Stimulated activated CD4-positive, alpha-beta T cell treated with anti-CD3 and anti-CD28 coated beads, TNF-alpha, amount 100 ng/mL, for 48 hours (primary cell): ENCODE results near the gene MAN1A1.

Experiments
- DNase-seq, 3 donors: peaks; one replicate each; pipeline ENCODE4 v3.0.0-alpha.2; 2020; ENCODE audit warnings: low read depth in 3 of 3

Gene MAN1A1

GRCh38 chr6:119196715-119197114, 152.8 kb downstream of the MAN1A1 start:
- DNase-seq, result no peak

GRCh38 chr6:119195848-119196247, 153.7 kb downstream of the MAN1A1 start:
- no peak for DNase-seq

- DNase-seq, result no peak
Observed at GRCh38 chr6:119195204-119195603, 154.4 kb downstream of the MAN1A1 start.

- DNase-seq, result no peak
Observed at GRCh38 chr6:119193707-119194106, 155.9 kb downstream of the MAN1A1 start.

GRCh38 chr6:119192200-119192599, 157.4 kb downstream of the MAN1A1 start:
- DNase-seq, result no peak

DNA sequence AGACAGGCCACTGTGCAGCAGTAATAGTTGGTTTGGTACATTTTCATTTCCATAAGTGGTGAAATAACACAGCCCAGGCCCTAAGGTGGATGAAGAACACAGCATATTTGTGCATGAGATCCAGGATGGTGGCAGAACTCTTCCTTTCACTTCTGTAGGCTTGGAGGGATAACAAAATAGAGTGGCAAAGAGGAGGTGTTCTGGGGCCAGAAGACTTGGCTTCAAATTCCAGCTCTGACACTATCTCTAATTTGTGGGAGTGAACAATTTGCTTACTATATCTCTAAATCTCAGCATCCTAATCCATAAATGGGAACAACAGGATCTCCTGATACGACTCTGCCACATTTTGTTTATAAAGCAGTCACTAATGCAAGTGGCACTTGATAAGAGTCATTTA, 159.4 kb downstream of the MAN1A1 start:
- no peak for DNase-seq

GRCh38 chr6:119189498-119189897, 160.1 kb downstream of the MAN1A1 start:
- no peak for DNase-seq

GRCh38 chr6:119187596-119187995, 162.0 kb downstream of the MAN1A1 start:
- DNase-seq, result no peak

GRCh38 chr6:119186490-119186889, 163.1 kb downstream of the MAN1A1 start:
- no peak for DNase-seq

GRCh38 chr6:119184008-119184648, 165.4 kb downstream of the MAN1A1 start:
- no peak for DNase-seq

DNA sequence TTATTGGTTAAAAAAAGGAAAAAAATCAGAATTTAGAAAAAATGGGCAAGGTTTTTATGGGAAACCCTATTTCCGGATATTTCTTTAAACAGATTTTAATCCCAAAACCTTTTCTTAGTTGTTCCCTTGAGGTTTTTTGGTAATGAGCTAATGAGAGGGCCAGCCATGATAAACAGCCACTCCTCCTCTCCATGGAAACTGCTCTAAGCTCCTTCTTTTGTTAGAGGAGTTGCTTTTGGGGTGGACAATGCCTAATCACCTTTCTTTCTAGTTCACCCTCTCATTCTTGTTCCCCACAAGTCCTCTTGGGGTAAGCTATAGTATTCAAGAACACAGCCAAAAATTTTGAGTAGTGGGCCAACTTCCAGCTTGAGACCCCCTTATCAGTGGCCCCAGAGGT, 166.1 kb downstream of the MAN1A1 start:
- no peak for DNase-seq

- no peak for DNase-seq
Observed at GRCh38 chr6:119182875-119183274, 166.7 kb downstream of the MAN1A1 start.

DNA sequence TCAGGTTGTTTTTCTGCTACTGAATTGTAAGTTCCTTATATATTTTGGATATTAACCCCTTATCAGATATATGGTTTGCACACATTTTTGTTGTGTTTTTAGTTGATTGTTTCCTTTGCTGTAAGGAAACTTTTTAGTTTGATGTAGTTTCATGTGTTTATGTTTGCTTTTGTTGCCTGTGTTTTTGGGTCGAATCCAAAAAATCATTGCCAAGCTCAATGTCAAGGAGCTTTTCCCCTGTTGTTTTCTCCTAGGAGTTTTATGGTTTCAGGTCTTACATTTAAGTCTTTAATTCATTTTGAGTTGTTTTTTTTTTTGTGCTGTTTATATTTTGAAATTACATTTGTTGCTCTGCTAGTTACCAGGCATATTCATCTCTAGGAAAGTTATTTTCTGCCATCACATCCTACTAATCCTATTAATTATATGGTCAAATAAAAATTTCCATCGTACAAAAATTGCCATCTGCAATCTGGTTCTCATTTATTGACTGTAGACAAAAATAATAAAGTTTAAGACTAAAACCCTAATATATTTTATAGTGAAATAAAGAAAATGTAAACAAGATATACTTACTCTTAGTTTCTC, 167.3 kb downstream of the MAN1A1 start:
- no peak for DNase-seq

DNA sequence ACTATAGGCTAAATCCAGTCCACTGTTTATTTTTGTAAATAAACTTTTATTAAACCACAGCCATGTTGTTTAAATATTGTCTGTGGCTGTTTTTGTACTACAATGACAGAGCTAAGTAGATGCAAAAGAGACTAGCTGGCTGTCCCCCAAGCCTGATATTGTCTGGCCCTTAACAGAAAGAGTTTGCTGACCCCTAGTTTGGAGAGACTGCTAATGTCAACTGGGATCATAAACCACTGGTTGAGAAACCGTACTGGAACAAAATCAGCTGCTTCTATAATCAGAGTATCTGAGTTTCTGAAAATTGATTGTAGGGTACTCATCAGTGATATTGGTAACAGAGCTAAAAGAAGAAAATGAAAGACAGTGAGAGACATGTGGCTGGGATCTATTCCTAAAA, 168.5 kb downstream of the MAN1A1 start:
- no peak for DNase-seq

- DNase-seq, result no peak
Observed at GRCh38 chr6:119179842-119180241, 169.7 kb downstream of the MAN1A1 start.

DNA sequence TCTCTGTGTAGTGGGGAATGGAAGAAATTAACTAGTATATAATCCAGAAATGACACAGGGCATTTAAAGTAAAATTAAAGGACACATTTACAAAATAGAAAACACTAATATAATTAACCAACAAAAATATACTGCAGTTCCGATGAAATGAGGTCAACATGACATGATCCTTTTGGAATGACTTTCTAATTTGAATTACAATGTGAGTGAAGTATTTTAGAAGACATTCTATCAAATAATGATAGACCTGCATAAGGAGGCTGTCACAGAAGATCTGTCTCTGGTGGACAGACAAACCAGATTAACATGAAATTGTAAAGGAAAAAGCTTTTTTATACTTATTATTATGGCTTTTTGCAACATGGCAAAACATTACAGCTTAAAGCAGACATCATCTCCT, 170.5 kb downstream of the MAN1A1 start:
- no peak for DNase-seq

- no peak for DNase-seq
Observed at GRCh38 chr6:119176445-119176844, 173.1 kb downstream of the MAN1A1 start.

GRCh38 chr6:119174879-119175817, 174.4 kb downstream of the MAN1A1 start:
- DNase-seq, result no peak

DNA sequence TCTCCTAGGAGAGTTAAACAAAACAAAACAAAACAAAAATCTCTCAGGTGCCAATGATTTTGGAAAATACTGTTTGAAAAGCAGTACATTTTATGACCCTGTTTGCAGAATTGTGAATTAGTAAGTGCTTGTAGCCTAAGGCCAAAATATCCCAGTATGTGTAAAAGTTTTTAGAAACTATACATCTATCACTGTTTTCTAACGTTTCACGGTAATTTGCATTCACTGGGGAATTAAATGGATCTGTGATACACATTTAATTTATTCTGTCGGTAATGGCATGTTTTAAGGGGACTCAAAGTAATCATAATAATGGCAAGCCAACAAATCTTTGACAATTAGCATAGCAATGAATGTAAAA, 175.5 kb downstream of the MAN1A1 start:
- no peak for DNase-seq

- no peak for DNase-seq
Observed at GRCh38 chr6:119173249-119174084, 176.1 kb downstream of the MAN1A1 start.

DNA sequence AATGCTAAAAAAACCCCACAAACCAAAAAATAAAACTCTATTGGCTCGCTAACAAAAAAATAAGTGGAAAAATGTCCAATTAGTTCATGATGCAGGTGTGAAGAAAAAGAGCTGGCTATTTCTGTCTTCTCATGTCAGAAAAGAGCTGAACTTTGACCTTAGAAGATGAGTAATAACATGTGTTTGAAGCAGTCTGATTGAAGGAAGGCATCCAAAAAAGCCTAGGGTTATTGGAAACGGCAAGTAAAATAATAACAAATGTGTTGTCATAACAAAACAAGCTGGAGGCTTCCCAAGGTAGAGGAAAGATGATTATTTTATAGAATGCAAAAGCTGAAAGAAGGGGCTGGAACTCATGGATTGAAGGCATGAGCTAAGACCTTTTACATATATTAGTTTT, 176.7 kb downstream of the MAN1A1 start:
- DNase-seq, result no peak
